OCI-M2 (cell line): ENCODE results near the gene SH3GLB1.
"Not testable (repeated sequence)": the region's sequence is repeated elsewhere in the genome, so short reads cannot be mapped to it uniquely, and the experiment has no call there.

Source experiments
- DNase-seq: peaks from one replicate; lab custom pipeline; 2025; ENCODE audit not compliant: unreplicated experiment; lab: John Stamatoyannopoulos, UW

The SH3GLB1 gene

DNA sequence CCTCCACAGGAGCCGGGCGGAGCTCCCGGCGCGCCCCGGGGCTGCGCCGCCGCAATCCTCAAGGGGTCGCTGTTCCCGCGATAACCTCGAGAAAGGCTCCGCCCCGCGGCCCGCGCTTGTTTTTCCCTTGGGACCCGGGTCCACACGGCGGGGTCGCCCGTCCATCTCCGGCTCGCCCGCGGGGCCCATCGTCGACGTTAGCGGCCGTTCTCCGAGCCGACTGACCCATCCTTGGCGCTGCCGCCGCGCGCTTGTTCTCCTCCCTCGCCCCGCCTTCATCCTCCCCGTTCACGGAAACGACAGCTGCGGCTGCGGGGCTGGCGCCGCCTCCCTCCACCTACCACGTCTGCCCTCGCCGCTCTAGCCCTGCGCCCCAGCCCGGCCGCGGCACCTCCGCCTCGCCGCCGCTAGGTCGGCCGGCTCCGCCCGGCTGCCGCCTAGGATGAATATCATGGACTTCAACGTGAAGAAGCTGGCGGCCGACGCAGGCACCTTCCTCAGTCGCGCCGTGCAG, at the start of gene SH3GLB1:
Gene SH3GLB1, plus strand, starts transcription at position 119 of the 514 bp plus-strand sequence. Its CDS starts 324 bp downstream, at position 443.
- DNase-seq, result peak; percentile 59

DNA sequence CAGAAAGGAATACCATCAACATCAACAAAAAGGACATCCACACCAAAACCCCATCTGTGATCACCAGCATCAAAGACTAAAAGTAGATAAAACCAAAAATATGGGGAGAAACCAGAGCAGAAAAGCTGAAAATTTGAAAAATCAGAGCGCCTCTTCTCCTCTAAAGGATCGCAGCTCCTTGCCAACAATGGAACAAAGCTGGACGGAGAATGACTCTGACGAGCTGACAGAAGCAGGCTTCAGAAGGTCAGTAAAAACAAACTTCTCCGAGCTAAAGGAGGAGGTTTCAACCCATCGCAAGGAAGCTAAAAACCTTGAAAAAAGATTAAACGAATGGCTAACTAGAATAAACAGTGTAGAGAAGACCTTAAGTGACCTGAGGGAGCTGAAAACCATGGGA, 46.0 kb upstream of the SH3GLB1 start:
- not testable (repeated sequence) for DNase-seq

DNA sequence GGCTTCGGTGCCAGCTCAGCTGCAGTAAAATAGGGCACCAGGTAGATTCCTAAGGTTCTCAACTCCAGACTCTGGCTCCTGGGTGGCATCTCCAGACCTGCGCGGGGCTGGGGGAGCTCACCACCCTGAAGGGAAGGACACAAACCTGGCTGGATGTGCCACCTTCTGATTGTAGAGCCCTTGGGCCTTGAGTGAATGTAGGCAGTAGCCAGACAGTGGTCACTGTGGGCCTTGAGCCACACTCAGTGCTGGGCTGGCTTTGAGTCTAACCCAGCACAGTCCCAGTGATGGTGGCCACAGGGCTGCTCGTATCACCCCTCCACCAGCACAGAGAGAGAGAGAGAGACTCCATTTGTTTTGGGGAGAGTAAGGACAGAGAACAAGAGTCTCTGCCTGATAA, 38.0 kb upstream of the SH3GLB1 start:
- no peak for DNase-seq

DNA sequence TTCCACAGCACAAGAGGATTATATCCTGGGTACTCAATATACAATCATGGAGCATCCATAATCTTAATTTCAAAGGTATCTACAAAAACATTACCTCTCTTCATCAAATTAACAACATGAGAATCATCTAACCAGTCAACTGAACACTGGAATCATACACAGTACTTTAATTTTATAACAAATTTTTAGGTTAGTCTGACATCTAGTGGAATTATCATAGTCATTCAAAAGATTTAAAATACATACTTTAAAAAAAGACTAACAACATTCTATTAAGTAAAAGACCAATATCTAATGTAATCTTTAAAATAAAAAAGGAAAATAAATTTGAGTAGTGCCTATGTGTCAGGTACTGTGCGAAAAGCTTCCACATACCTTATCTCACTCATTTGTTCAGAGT, 16.8 kb upstream of the SH3GLB1 start:
- DNase-seq, result no peak

DNA sequence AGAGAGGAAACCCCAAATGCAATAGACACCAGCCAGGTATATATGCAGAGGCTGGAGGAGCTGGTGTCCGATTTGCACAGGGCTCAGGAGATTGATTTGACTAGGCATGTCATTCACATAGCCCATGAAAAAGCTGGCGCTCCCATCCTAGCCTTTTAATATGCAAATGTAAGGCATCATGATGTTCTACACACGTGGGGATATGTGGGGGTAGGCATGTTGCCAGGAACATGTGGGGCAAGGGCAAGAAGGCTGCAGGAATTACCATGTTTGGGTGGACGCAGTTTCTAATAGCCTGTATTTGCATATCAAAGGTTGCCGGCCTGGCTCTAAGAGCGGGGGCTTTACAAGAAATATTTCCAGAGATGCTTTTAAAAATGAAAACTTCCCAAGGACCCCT, 11.7 kb upstream of the SH3GLB1 start:
- DNase-seq, result no peak

DNA sequence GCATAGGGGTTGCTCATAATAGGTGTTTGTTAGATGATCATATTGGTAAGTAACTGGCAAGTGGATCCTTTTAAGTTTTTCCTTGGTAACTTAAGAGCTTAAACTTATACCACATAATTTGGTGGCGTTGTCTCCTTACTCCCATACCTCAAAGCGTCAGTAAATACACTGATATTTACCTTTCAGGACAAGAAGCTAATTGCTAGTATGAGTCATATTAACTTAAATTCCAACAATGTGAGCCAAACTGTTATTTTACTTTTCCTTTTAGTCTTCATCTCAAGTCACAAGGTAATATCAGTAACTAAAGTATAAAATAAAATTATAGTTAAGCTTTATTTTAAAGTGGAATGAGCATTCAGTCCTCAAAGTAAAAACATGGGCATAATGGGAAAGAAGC, 9.0 kb upstream of the SH3GLB1 start:
- no peak for DNase-seq

DNA sequence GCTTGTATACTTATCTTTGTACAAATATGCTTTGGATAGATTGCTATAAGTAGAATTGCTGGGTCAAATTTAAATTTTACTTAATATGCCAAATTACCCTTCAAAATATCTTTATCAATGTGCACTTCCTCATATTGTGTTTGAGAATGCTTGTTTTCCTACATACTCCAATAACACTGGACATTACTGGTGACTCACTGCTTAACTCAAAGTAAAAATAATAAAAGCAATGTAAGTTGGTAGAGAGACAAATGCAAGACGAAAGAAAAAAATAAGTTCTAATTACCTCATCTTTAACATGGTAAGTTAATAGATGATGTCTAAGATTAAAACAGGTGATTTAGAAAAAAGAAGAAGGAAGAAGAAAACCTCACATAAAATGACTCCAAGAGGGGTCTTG, 7.9 kb upstream of the SH3GLB1 start:
- DNase-seq, result no peak

DNA sequence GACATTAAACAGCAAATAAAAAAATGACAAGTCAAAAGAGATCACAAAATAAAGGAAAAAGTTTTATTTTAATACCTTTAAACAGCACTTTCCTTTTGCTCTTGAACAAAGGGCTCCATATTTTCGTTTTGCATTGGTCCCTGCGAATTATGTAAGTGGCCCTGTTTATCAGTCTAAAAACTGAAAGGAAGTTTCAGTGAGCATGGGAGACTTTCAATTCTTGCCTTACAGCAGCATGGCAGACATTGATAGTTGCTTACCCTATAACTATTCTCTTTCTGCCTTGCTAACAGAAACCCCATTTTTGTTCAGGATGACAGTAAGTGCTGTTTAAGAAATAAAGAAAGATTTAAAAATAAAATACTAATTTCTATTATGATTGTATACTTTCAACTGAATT, 5.2 kb upstream of the SH3GLB1 start:
- no peak for DNase-seq

DNA sequence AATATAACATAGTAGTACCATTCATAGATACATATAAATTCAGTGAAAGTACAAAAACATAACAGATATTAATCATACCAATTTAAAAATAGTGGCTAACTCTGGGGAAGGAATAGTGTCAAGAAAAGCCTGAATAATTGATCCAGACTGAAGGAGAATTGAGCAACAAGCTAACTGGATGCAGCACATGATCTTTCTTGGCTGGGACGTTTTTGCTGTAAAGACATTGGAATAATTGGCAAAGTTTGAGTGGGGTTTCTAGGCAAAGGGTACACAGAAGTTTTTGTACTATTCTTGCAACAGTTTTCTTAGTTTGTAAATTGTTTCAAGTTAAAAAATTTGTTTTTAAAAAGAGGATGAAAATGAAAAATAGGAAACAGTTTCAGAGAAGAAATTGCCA, 2.6 kb upstream of the SH3GLB1 start:
- no peak for DNase-seq

DNA sequence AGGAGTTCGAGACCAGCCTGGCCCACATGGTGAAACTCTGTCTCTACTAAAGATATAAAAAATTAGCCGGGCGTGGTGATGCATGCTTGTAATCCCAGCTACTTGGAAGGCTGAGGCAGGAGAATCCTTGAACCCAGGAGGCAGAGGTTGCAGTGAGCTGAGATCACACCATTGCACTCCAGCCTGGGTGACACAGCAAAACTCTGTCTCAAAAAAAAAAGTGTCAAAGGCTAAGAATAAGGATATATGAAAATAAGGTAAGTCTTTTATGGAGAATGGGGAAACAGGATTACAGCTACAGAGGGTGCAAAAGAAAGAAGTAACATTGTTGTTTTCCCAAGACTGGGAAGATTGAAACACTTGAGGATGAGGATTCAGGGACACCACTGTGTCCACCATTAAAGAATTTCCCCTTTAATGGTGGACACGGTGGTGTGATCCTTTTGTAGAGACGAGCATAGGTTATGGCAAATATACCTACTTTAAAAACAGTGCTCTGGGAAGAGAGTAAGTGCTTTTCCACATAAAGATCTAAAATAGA, 1.4 kb upstream of the SH3GLB1 start:
- not testable (repeated sequence) for DNase-seq

DNA sequence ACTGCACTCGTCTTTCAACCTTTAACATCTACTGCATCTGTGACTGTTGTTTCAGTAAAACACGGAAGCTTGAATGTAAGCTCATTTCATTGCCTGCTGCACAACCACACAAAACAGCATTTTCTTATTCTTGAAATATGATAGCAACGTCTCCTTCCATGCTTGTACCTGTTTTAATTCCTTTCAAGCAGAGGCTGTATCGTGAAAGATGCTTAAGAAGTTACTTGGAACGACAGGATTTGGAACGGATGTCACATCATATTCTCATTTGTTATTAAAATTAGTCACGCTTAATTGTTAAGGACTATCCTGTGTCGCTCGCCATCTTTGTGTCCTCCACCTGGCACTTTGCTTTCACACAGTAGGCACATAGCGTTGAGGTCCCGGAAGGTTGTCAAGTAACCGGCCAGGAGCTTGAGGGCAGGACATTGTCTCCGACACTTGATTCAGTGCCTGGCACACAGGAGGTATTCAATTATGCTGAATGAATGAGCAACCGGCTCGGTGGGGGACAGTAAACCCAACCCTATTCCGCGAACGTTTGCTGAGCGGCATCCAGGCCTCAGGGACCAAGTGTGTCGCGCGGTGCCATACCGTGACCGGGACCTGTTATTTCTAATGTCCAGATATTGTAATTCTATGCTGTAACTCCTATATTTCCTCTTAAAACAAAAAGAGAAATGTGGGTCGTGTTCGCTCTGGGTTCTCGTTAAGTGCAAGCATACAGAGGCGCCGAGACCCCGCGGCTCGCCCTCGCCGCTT, 499 bp upstream of the SH3GLB1 start:
- DNase-seq, result no peak

DNA sequence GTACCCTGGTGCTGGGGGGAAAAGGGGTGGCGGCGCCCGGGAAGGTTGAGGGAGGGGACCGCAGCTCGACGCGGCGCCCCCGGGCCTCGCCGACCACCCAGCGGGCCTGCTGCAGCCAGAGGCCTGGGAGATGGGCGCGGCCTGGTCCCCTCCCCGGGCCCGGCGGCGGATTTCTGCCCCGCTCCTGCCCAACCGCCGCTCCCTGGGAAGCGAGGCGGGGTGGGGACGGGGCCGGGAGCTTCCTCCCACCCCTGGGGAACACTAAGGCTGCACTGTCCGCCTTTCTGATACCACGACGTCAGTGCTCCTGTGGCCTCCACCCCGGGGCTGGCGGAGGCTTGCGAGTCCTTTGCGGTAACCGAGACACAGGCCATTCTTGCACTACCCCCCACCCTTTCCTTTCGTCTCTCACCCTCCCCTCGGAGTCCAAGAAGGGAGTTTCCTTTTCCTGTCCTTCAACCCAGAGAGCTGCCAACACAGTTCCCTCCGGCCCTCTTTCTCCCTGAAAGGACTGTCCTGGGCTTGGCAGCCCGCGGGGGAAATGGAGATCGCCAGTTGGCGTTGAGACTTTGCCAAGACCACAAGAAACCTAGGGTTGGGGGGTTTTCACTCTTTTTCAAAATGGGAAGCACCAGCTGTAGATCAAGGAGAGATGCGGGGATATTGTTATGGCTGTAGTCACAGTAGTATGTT, 742 bp downstream of the SH3GLB1 start:
- no peak for DNase-seq

DNA sequence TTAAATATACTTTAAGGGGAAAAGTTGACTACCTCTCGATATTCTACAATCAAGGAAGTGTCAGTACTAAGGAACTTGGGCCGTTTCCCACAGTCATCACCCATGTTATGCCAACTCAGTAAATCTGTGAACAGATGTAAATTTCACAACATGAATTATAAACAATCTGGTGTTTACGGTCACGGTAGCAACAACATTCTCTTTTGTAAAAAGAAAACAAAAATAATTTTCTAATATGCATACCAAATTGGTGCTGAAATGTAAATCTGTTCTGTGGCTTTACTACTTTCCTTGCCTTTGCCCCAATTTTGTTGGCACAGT, 1.2 kb downstream of the SH3GLB1 start:
- no peak for DNase-seq

DNA sequence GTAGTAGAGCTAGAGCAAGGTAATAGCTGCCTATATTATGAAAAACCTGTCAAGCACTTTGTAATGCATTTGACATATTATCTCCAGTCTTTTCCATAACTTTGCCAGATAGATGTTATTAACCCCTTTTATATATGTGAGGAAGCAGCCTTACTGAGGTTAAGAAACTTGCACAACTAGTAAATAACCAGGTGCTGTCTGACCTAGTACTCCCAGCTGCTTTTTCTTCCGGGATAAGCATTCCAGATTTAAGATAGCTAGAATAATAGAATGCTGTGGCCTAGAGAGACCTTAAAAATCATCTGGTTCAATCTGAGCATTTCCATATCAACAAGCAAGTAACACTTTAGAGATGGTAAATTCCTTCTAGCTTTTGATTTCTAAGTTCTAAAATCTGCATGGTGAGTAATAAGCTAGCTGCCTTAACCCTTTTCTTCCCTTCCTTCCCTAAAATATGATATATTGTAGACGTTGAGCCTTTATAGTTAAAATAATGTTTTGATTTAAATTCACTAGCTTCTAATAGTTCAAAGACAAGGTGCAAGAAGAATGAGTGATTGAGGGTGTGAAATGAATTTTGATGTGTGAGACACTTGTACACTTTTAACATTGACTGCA, 1.8 kb downstream of the SH3GLB1 start:
- no peak for DNase-seq

DNA sequence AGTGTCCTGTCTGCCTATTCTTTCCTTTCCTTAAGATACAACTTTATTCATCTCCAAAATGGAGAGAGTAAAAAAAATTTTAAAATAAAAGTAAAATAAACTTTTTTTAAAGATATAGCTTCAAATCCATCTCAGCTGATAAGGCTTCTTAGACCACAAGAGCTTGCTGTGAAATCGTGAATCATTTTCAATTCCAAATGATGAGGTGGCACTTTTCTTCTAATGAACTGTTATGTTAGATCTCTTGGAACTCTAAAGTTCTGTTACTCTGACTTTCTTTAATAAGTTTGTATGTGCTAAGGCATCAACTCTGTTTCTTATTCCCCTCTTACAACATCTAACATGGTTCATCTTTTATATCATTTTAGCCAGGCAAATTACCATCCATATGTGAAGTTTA, 4.5 kb downstream of the SH3GLB1 start:
- no peak for DNase-seq

DNA sequence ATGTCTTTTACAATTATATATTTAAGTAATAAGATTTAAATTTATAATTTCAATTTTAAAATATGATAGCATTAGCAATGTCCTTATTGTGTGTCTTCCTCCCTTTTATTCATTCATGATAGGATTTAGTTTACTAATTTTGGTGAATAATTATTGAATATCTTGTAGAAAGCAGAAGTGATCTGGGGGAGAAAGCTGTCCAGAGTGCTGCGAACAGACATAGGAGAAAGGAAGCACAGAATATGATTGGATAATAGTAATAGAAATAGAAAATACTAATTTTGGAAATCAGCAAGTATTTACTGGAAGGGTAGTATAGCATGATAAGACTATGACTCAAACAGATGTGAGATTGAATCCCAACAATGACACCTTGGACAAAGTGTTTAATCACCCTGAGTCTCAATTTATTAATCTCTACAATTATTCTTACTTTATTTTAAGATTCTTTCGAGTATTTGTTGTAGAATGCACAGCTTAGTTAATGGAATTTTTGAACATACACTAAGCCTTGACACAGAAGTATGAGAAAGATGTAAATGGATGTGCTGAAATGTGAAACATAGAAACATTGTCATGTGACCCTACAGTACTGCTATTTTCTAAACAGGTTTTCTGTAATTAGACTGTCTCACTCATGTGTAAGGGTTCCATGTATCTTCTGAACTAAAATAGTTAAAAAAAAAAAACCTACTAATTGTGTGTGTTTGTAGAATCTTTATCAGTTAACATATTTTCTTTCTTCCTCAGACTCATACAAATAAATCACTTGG, 7.9 kb downstream of the SH3GLB1 start:
- DNase-seq, result no peak

DNA sequence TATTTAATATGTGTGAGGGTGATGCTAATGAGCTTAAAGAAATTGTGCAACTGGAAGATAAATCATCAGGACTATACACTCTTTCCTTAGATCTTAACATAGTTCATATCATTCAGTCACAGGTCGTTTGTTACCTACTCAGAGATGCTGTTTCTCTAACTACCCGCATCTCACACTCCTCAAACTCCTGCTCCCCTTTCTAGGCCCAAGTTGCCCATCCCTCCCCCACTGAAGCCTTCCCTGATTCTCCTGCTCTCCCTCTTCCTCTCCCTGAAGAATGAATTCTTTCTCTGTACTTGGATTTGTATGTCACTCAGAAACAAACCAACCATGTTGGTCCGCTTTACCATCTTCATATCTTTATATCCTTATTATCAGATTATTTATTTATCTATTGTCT, 9.1 kb downstream of the SH3GLB1 start:
- no peak for DNase-seq

DNA sequence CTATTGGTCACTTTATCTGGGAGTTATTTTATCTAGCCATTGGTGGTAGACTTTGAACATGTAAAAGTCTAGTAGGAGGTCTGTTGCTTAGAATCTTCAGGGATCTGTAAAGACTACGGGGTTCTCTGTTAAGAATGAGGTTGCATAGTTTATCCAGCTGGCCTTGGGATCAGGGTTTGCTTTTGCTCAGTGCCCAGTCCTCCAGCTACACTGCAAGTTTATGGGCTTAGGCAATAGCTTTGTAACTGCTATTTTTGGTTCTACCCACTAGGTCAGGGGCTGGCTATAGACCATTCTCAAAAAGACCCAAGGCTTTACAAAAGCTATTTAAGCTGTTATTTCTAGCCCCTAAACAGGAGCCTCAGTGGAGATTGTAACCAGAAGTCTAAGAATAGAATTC, 9.8 kb downstream of the SH3GLB1 start:
- no peak for DNase-seq

DNA sequence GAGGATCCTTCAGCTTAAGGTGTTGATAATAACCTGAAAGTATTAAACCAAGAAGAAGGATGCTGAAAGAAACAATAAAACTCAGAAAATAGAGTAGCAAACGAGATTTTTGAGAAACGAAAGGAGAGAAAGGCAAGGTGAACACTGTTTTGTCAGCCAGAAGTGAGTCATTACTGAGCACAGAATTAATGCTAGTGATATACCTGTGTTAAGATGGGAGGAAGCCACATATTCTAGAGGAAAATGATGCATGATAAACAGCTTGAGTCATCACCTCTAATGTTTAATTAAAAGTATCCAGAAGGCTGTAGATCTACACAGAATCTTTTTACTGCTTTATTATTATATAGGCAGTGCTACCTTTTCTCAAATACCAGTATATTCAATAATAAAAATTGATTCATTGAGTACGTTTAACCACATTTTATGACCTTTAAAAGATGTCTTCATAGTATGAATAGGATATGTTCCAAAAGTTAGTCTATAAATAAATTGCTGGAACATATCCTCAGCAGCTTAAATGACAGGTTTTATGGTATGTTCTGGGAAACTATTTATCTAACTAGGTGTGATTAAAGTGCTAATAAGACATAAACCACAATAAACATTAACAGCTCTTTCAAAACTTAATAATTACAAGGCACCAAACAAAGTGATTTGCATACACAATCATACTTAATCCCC, 10.3 kb downstream of the SH3GLB1 start:
- no peak for DNase-seq

DNA sequence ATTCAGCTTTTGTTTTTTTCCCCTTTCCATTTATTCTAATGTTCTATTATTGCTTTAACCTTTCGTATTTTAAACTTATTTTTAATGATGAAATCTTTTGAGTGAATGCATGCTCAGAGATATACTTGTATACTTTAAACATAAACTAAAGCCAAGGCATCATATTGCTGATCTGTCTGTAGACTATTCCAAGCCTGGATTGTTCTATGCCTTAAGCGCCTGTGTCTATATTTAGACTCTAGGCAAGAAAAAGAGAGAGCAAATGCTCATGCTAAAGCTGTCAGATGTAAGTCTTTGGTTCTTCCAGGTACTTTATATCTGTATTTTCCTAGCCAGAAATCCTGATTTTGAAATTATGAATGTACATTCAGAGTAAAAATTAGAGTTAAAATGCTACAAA, 14.4 kb downstream of the SH3GLB1 start:
- no peak for DNase-seq

DNA sequence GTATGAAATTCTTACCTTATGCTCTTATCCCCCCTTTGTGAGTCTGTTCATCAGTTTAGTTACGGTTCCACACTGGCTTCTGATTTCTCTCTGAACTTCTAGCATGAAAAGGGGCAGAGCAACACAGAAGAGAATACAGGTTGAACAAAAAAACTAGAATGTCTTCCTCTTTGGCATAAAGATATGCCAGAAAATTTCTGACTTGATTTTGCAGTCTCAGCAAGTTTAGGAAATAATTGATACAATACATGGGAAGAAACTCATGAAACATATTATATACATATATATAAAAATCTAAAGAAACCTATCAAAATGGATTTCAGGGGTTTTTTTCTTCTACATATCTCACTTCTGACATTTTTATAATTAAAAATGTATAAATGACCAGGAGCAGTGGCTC, 27.0 kb downstream of the SH3GLB1 start:
- no peak for DNase-seq
